ENCODE measurements around the gene SENP5.

Gene SENP5

GRCh38 chr3:196983186-196983585 lies 115.5 kb downstream of the SENP5 start:
- TF ChIP-seq CTCF (IDR thresholded peaks at IDR 0.05; ENCODE audit: borderline replicate concordance, insufficient read depth, low read depth, low read length) = no peak

More at GRCh38 chr3:196983186-196983585, 115.5 kb downstream of the SENP5 start:
- H3K4me3 ChIP-seq (ENCODE audit: low read depth, low read length) = no peak overlapping the region
